Measurements from ENCODE around the gene KCTD11.

KCTD11 gene

DNA sequence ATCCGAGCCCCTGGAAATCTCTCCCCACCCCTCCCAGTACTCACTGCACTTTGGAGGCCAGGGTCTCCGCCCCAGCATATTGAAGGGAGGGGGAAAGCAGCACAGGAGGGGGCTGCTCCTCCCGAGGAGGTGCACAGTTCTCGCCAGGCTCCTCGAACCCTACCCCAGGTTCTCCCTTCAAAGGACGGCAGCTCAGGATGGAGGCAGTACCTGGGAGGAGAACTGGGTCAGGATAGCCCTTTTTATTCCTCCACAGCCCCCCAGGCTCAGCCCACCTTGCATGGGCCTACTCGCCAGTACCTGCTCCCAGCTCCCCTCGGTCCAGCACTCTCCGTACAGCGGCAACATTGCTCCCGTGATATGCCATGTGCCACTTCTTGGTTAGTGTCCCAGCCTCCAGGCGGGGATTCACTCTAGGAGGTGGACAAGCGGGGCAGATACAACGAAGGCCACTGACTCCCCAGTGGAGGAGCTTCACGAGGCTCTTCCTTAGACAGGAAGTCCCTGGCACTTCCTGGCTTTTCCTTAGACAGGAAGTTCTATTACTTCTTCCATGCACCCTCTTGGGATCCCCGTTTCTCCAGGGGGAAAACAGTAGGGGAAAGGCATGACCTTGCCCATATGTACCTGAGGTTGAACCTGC is 34.7 kb upstream of the KCTD11 start:
- TF ChIP-seq, protein P1, sequence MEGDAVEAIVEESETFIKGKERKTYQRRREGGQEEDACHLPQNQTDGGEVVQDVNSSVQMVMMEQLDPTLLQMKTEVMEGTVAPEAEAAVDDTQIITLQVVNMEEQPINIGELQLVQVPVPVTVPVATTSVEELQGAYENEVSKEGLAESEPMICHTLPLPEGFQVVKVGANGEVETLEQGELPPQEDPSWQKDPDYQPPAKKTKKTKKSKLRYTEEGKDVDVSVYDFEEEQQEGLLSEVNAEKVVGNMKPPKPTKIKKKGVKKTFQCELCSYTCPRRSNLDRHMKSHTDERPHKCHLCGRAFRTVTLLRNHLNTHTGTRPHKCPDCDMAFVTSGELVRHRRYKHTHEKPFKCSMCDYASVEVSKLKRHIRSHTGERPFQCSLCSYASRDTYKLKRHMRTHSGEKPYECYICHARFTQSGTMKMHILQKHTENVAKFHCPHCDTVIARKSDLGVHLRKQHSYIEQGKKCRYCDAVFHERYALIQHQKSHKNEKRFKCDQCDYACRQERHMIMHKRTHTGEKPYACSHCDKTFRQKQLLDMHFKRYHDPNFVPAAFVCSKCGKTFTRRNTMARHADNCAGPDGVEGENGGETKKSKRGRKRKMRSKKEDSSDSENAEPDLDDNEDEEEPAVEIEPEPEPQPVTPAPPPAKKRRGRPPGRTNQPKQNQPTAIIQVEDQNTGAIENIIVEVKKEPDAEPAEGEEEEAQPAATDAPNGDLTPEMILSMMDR (IDR thresholded peaks at IDR 0.05): no peak
- Histone ChIP-seq H3K4me3 (ENCODE audit: low read depth, low read length) (no peak overlapping the region), H3K27me3 (ENCODE audit: control insufficient read depth, insufficient read depth, low read length) (no peaks in the 10 kb centered on the region), H2AFZ (no peak overlapping the region), H3K27ac (no peak overlapping the region), H3K4me2 (ENCODE audit: low read length) (no peak overlapping the region), H3K9ac (no peak overlapping the region), H3K79me2 (peaks cover 24% of the 10 kb centered on the region), H3K36me3 (ENCODE audit: control insufficient read depth, insufficient read depth, low read length) (no peaks in the 10 kb centered on the region), H3K9me3 (ENCODE audit: control insufficient read depth, low read length) (no peaks in the 10 kb centered on the region), H3K4me1 (peaks cover 10% of the 10 kb centered on the region)

DNA sequence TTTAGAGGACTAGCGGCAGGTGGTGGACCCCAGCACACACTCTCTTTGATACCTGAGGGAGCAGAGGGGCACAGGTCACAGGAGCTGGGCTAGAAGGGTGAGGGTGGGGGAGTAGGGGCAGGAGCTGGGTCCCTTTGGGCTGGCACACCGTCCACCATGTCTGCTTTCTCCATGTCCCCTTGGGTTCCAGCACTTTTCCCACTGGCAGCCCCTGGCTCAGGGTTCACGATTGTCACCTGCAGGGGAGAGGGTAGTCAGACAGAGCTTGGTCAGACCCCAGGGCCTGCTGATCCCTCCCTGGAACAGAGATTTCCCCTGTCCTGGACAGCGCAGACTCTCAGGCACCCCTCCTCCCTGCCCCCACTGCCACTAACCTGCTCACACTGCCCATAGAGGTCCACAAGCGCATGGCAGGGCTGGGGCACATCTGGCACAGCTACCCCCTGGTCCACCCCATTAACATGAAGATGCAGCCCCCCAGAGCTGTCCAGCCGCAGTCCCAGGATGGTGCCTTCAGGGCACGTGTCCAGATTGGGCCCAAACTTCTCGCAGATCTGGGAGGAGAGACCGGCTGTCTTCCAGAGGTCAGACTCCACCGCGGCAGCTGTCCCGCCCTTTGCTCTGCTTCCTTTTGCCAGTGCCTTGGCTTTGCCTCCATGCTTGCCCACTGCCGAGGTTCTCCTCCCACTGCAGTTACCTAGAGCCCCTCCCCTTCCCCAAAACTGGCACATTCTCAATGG is 33.7 kb upstream of the KCTD11 start:
- H3K79me2 ChIP-seq: peaks cover 16% of the 10 kb centered on the region
- H3K4me1 ChIP-seq: peaks cover 10% of the 10 kb centered on the region
- H3K9ac ChIP-seq: no peak overlapping the region
- no peak overlapping the region for H3K27ac ChIP-seq
- no peak overlapping the region for H3K4me2 ChIP-seq (ENCODE audit: low read length)
- TF ChIP-seq, protein P1 (IDR thresholded peaks at IDR 0.05): no peak
- H3K4me3 ChIP-seq (ENCODE audit: low read depth, low read length): no peak overlapping the region
- no peaks in the 10 kb centered on the region for H3K9me3 ChIP-seq (ENCODE audit: control insufficient read depth, low read length)
- no peaks in the 10 kb centered on the region for H3K36me3 ChIP-seq (ENCODE audit: control insufficient read depth, insufficient read depth, low read length)
- no peak overlapping the region for H2AFZ ChIP-seq
- H3K27me3 ChIP-seq (ENCODE audit: control insufficient read depth, insufficient read depth, low read length): no peaks in the 10 kb centered on the region

- Histone ChIP-seq H3K36me3 (ENCODE audit: control insufficient read depth, insufficient read depth, low read length) (no peaks in the 10 kb centered on the region), H3K4me2 (ENCODE audit: low read length) (no peak overlapping the region), H3K27ac (no peak overlapping the region), H3K9me3 (ENCODE audit: control insufficient read depth, low read length) (no peaks in the 10 kb centered on the region), H2AFZ (no peak overlapping the region), H3K27me3 (ENCODE audit: control insufficient read depth, insufficient read depth, low read length) (no peaks in the 10 kb centered on the region), H3K4me3 (ENCODE audit: low read depth, low read length) (no peak overlapping the region), H3K79me2 (peaks cover 7% of the 10 kb centered on the region), H3K9ac (no peak overlapping the region), H3K4me1 (no peaks in the 10 kb centered on the region)
- TF ChIP-seq, protein P1 (IDR thresholded peaks at IDR 0.05): no peak
Observed at GRCh38 chr17:7321466-7321865, 30.5 kb upstream of the KCTD11 start.

GRCh38 chr17:7322520-7323194 is 29.3 kb upstream of the KCTD11 start:
- Histone ChIP-seq H3K27me3 (ENCODE audit: control insufficient read depth, insufficient read depth, low read length) (no peaks in the 10 kb centered on the region), H3K4me1 (no peaks in the 10 kb centered on the region), H3K4me3 (ENCODE audit: low read depth, low read length) (no peak overlapping the region), H3K4me2 (ENCODE audit: low read length) (no peak overlapping the region), H3K36me3 (ENCODE audit: control insufficient read depth, insufficient read depth, low read length) (no peaks in the 10 kb centered on the region), H3K79me2 (peaks cover 7% of the 10 kb centered on the region), H3K27ac (no peak overlapping the region), H2AFZ (no peak overlapping the region), H3K9ac (no peak overlapping the region), H3K9me3 (ENCODE audit: control insufficient read depth, low read length) (no peaks in the 10 kb centered on the region)
- TF ChIP-seq, protein P1 (IDR thresholded peaks at IDR 0.05): no peak

Data from parathyroid adenoma (tissue), 2 donors.